Measurements from ENCODE around the gene KBTBD13. TPM values are rescaled to one million over a fixed set of nuclear protein-coding genes. Genes with fewer than 3 reads are reported as not detected.

Gene KBTBD13
- total RNA-seq, 4 donors from 2014 or later: not detected

DNA sequence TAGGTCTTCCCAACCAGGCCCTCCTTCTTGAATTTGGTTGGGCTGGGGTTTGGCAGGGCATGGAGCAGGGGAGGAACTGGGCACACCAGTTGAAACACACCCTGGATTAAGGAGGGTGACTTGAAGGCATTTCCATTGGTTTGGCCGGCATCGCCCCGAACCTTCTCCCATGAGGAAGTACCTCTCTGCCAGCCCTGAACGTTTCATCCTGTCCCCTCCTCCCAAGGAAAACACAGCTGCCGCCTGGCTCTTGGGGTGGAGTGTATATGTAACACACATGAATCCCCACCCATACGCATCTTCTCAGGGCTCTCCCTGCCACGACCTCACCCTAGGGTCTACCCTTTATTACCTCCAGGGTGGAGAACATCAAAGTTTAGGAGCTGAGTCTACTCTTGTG is 23.9 kb downstream of the KBTBD13 start:
- H3K4me1 ChIP-seq: peaks cover 4 to 11% (median 10%) of the 10 kb centered on the region in 4 donors
- peak; percentile 58 for DNase-seq
- no peaks in the 10 kb centered on the region for H3K36me3 ChIP-seq
- intact Hi-C loops (cut with DNase I; ENCODE audit: low total_unique reads): no loop called here
- in situ Hi-C loops (cut with MboI; ENCODE audit: low pct_ligation_motif_present in 1 of 4, low pct_unique_long_range_greater_than_20kb in 1 of 4, low sequenced_read_pairs in 3 of 4): no loop called here
- peak overlapping the region in 3 of 4 donors; percentile 22 to 38 (median 35) for H3K27ac ChIP-seq
- H3K9me3 ChIP-seq: no peaks in the 10 kb centered on the region
- TF ChIP-seq POLR2A (IDR thresholded peaks at IDR 0.05) (no peak), EP300 (IDR thresholded peaks at IDR 0.05; ENCODE audit: low read depth) (no peak), POLR2AphosphoS5 (IDR thresholded peaks at IDR 0.05) (no peak)
- TF ChIP-seq, protein P1, sequence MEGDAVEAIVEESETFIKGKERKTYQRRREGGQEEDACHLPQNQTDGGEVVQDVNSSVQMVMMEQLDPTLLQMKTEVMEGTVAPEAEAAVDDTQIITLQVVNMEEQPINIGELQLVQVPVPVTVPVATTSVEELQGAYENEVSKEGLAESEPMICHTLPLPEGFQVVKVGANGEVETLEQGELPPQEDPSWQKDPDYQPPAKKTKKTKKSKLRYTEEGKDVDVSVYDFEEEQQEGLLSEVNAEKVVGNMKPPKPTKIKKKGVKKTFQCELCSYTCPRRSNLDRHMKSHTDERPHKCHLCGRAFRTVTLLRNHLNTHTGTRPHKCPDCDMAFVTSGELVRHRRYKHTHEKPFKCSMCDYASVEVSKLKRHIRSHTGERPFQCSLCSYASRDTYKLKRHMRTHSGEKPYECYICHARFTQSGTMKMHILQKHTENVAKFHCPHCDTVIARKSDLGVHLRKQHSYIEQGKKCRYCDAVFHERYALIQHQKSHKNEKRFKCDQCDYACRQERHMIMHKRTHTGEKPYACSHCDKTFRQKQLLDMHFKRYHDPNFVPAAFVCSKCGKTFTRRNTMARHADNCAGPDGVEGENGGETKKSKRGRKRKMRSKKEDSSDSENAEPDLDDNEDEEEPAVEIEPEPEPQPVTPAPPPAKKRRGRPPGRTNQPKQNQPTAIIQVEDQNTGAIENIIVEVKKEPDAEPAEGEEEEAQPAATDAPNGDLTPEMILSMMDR (IDR thresholded peaks at IDR 0.05): no peak
- H3K4me3 ChIP-seq: no peak overlapping the region
- no peaks in the 10 kb centered on the region for H3K27me3 ChIP-seq
- 32 to 43% methylated on average over 6 to 7 of the region's 7 CpGs for WGBS, 2 donors (ENCODE audit: low coverage in 1 of 2)

DNA sequence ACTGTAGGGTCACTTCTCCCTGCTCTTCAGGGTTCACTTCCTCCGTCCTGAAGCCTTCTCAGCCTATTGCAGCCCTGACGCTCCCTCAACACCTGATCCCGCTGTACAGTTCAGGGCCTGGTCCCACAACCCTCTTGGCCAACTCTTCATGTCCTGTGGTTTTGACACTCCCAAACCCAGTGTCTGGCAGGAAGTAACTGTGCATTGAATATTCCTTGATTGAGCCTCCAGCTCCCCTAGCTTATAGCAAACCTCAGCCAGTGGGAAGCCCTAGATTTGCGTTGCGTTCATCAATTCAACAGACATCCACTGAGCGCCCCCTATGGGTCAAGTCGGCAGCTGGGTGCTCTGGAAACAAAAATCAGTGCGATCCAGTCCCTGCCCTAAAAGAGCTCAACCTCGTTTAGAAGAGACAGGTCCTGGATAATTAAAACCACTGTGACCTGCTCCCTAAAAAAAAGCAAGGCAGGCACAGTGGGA is 24.9 kb downstream of the KBTBD13 start:
- intact Hi-C loops (cut with DNase I; ENCODE audit: low total_unique reads): no loop called here
- Histone ChIP-seq H3K36me3 (no peaks in the 10 kb centered on the region), H3K27me3 (no peaks in the 10 kb centered on the region), H3K4me1 (peaks cover 0 to 11% (median 10%) of the 10 kb centered on the region in 4 donors), H3K4me3 (no peak overlapping the region), H3K27ac (peak overlapping the region in 3 of 4 donors; percentile 22 to 38 (median 35)), H3K9me3 (no peaks in the 10 kb centered on the region)
- 37% methylated on average over 9 of the region's 9 CpGs; no CpG with 5 or more reads in 1 of the 2 donors for WGBS, 2 donors (ENCODE audit: low coverage in 1 of 2)
- TF ChIP-seq, protein P1 (IDR thresholded peaks at IDR 0.05): peak; percentile 71 to 88 (median 83)
- no peak for TF ChIP-seq EP300 (IDR thresholded peaks at IDR 0.05; ENCODE audit: low read depth)
- in situ Hi-C loops (cut with MboI; ENCODE audit: low pct_ligation_motif_present in 1 of 4, low pct_unique_long_range_greater_than_20kb in 1 of 4, low sequenced_read_pairs in 3 of 4): no loop called here
- peak; percentile 83 for DNase-seq

DNA sequence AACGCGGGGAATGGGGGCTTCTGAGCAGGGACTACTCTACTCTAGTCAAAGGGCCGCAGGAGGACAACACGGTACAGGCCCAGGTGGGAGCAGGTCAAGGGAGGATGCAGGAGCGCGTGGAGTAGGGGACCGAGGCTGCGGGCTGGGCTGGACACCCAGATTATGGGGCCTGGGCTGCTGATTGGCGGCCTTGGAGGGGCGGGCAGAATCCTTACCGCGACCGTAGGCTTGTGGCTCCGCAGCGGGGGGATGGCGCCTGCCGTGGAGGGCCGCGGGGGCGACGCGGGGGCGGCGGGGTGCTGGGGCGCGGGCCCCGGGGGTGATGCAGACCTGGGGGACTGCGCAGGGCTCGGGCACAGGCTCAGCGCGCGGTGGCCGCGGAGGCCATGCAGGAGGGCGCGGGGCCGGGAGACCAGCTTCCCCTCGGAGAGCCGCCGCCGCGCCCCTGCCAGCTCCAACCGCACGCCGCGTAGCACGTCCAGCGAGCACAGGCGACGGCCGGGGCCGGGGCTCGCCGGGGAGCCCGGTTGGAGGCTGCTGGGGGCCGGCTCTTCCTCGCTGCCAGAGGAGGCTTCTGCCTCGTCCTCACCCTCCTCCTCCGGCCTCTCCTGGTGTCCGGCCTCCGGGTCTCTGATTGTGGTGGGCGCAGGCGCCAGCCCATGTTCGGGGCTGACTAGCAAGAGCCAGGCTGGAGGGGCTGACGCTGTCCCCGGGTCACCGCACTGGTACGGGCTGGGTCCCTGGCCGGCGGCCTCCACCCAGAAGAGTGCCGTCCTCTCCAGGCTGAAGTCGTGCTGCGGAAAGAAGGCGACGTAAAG is 25.6 kb downstream of the KBTBD13 start:
- DNase-seq: no peak
- Histone ChIP-seq H3K27me3 (no peaks in the 10 kb centered on the region), H3K36me3 (no peaks in the 10 kb centered on the region), H3K4me1 (peaks cover 0 to 11% (median 10%) of the 10 kb centered on the region in 4 donors), H3K9me3 (no peaks in the 10 kb centered on the region), H3K4me3 (no peak overlapping the region), H3K27ac (no peak overlapping the region)
- TF ChIP-seq POLR2AphosphoS5 (IDR thresholded peaks at IDR 0.05) (no peak), POLR2A (IDR thresholded peaks at IDR 0.05) (no peak), EP300 (IDR thresholded peaks at IDR 0.05; ENCODE audit: low read depth) (no peak)
- TF ChIP-seq, protein P1 (IDR thresholded peaks at IDR 0.05): no peak
- in situ Hi-C loops (cut with MboI; ENCODE audit: low pct_ligation_motif_present in 1 of 4, low pct_unique_long_range_greater_than_20kb in 1 of 4, low sequenced_read_pairs in 3 of 4): no loop called here
- intact Hi-C loops (cut with DNase I; ENCODE audit: low total_unique reads): loop anchor here (1.0 kb wide), 1 partner anchor 54 kb away; no protein-coding TSS in a partner anchor
- WGBS, 2 donors (ENCODE audit: low coverage in 1 of 2): 90% methylated on average over 65 of the region's 75 CpGs; no CpG with 5 or more reads in 1 of the 2 donors

DNA sequence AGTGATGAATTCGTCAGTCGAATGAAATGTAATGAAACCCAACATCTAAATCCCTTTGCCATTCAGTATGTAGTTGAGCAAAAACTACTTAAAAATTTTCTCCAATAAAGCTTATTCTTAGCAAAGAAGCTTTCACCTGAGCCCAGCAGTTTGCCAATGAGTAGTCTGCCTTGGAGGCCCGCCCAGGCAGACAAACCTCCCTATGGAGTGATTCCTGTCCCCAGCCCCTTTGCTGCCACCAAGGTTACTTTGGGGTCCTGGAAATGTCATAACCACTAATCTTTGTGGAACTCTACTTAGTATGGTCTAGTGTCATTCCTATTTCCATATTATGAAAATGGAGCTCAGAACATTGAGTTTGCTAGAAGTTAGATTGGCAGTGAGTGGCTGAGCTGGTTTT is 26.4 kb downstream of the KBTBD13 start:
- in situ Hi-C loops (cut with MboI; ENCODE audit: low pct_ligation_motif_present in 1 of 4, low pct_unique_long_range_greater_than_20kb in 1 of 4, low sequenced_read_pairs in 3 of 4): no loop called here
- TF ChIP-seq POLR2A (IDR thresholded peaks at IDR 0.05) (no peak), POLR2AphosphoS5 (IDR thresholded peaks at IDR 0.05) (no peak), EP300 (IDR thresholded peaks at IDR 0.05; ENCODE audit: low read depth) (no peak)
- TF ChIP-seq, protein P1 (IDR thresholded peaks at IDR 0.05): no peak
- H3K36me3 ChIP-seq: no peaks in the 10 kb centered on the region
- DNase-seq: no peak
- 97 to 100% methylated on average over 1 to 3 of the region's 3 CpGs for WGBS, 2 donors (ENCODE audit: low coverage in 1 of 2)
- peaks cover 0 to 11% (median 10%) of the 10 kb centered on the region in 4 donors for H3K4me1 ChIP-seq
- intact Hi-C loops (cut with DNase I; ENCODE audit: low total_unique reads): loop anchor here (1.0 kb wide), 1 partner anchor 55 kb away; no protein-coding TSS in a partner anchor
- no peaks in the 10 kb centered on the region for H3K27me3 ChIP-seq
- no peaks in the 10 kb centered on the region for H3K9me3 ChIP-seq
- H3K27ac ChIP-seq: no peak overlapping the region
- H3K4me3 ChIP-seq: no peak overlapping the region

All from transverse colon (tissue), 4 donors.